HFFc6 (cell line): ENCODE data around the gene SLC35A3. TPM values are rescaled to one million over a fixed set of nuclear protein-coding genes. Genes with fewer than 3 reads are reported as not detected.
A peak's percentile ranks its signal among the peaks of the same experiment; 100 is the strongest.

Experiments
- DNase-seq: peaks from one replicate; pipeline ENCODE4 v3.0.0-alpha.2; 2018
- H3K27ac Mint-ChIP-seq: 2 replicates; pipeline ENCODE4 v1.8.0; 2020; ENCODE audit warnings: mild to moderate bottlenecking, mixed read lengths
- H3K27me3 Mint-ChIP-seq: 2 replicates; pipeline ENCODE4 v1.8.0; 2021; ENCODE audit warnings: mild to moderate bottlenecking, moderate library complexity, mixed read lengths; ENCODE audit not compliant: insufficient read depth
- H3K36me3 Mint-ChIP-seq: 2 replicates; pipeline ENCODE4 v1.8.0; 2021; ENCODE audit warnings: low read depth, mixed read lengths
- H3K4me1 Mint-ChIP-seq: 2 replicates; pipeline ENCODE4 v1.8.0; 2020; ENCODE audit warnings: low read depth, mixed read lengths
- H3K4me3 Mint-ChIP-seq: 2 replicates; pipeline ENCODE4 v1.8.0; 2020; ENCODE audit warnings: mild to moderate bottlenecking, moderate library complexity, mixed read lengths
- H3K9me3 Mint-ChIP-seq: 2 replicates; pipeline ENCODE4 v1.8.0; 2020; ENCODE audit warnings: mild to moderate bottlenecking, mixed read lengths
- total RNA-seq, 6 experiments: library from RNA; stranded (reverse); fragmentation: NEBNext Ultra II Directional; extraction: Animal tissue kit (Norgen Biotek cat#: 25700); gene quantifications; 2 replicates in 1 of 6; 3 replicates in 5 of 6; pipeline ENCODE4 v1.2.3, GENCODE V29; 2021
- TF ChIP-seq, protein P1 (sequence below): fragments of 200-600 bp; sonication (generic); IDR thresholded peaks from 2 replicates; pipeline ENCODE4 v1.5.0; 2021; ENCODE audit warnings: antibody characterized with exemption, mild to moderate bottlenecking

The SLC35A3 gene
- total RNA-seq, 6 experiments from 2014 or later: 16.4 to 30.8 (median 25.2) TPM

DNA sequence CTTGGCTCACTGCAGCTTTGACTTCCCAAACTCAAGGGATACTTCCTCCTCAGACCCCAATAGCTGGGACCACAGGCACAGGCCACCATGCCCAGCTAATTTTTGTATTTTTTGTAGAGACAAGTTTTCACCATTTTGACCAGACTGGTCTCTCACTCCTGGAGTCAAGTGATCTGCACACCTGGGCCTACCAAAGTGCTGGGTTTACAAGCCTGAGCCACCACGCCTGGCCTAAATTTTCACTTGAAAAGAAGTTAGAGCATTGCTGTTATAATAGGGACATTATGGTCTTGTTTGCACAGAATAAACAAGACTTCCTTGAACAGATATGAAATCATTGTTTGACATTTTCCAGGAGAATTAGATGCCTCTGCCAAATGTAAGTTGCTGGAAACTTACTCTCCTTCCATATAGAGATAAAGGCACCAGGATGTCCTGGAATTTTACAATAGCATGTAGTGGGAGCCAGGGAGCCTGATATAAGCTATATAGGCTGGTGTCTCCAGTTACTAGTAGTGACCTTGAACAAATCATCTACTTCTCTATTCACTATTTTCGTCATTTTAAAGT, 16.9 kb downstream of the SLC35A3 start:
- Mint-ChIP-seq H3K27ac (no peak overlapping the region), H3K4me3 (no peak overlapping the region), H3K9me3 (0 out of 2 replicates have a peak, but pooled peaks cover 12% of the 10 kb centered on the region), H3K27me3 (no peaks in the 10 kb centered on the region), H3K36me3 (peaks cover 35% of the 10 kb centered on the region), H3K4me1 (no peaks in the 10 kb centered on the region)
- TF ChIP-seq, protein P1, sequence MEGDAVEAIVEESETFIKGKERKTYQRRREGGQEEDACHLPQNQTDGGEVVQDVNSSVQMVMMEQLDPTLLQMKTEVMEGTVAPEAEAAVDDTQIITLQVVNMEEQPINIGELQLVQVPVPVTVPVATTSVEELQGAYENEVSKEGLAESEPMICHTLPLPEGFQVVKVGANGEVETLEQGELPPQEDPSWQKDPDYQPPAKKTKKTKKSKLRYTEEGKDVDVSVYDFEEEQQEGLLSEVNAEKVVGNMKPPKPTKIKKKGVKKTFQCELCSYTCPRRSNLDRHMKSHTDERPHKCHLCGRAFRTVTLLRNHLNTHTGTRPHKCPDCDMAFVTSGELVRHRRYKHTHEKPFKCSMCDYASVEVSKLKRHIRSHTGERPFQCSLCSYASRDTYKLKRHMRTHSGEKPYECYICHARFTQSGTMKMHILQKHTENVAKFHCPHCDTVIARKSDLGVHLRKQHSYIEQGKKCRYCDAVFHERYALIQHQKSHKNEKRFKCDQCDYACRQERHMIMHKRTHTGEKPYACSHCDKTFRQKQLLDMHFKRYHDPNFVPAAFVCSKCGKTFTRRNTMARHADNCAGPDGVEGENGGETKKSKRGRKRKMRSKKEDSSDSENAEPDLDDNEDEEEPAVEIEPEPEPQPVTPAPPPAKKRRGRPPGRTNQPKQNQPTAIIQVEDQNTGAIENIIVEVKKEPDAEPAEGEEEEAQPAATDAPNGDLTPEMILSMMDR: no peak
- DNase-seq: no peak

DNA sequence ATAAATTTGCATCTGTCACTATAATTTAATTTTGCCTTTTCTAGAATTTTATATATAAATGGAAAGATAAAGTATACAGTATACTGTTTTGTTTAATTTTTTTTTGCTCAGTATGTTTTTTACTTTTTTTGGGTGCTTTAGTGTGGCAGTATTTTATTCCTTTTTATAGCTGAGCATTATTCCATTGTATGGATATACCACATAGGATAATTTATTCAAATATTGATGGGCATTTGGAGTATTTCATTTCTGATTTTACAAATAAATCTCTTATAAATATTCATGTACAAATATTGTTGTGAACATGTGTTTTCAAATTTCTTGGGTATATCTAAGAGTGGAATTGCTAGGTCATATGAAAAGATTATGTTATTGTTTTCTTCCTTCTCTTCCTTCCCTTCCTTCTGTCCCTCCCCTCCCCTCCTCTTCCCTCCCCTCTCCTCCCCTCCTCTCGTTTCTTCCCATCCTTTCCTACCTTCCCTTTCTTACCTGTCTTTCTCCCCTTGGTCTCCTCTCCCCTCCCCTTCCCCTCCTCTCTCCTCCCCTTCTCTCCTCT, 18.5 kb downstream of the SLC35A3 start:
- Mint-ChIP-seq H3K36me3 (peaks cover 42% of the 10 kb centered on the region), H3K27ac (no peak overlapping the region), H3K4me1 (peaks cover 12% of the 10 kb centered on the region), H3K27me3 (no peaks in the 10 kb centered on the region), H3K9me3 (peaks cover 18% of the 10 kb centered on the region), H3K4me3 (no peak overlapping the region)
- DNase-seq: no peak
- TF ChIP-seq, protein P1: no peak

DNA sequence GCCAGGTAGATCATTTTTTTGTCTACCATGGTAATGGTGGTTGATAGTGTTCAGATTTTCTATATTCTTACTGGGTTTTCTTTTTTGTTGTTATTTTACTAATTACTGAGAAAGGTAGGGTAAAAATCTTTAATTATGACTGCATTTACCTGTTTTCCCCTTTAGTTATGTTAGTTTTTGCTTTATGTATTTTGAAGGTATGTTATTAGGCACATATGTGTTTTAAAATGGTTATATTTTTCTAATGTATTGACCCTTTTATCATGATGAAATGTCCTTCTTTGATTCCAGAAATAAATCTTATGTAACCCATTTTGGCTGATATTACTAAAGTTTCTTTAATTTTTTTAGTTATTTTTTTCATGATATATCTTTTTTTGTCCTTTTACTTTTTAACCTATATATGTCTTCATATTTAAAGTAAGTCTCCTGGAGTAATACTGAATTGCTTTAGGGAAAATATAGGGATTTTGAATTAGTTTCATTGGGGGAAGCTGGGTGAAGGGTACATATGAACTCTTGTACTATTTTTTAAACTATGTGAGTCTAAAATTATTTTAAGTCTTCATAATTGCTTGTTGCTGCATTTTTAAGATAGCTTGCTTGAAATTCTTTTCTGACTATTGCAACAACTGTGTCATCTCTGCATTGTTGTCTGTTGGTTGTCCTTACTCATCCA, 22.4 kb downstream of the SLC35A3 start:
- peak overlapping the region; percentile 65; the same call in 1 of the 2 replicates for H3K27ac Mint-ChIP-seq
- H3K27me3 Mint-ChIP-seq: no peaks in the 10 kb centered on the region
- H3K4me1 Mint-ChIP-seq: peaks cover 14% of the 10 kb centered on the region
- peaks cover 10% of the 10 kb centered on the region for H3K9me3 Mint-ChIP-seq
- TF ChIP-seq, protein P1: no peak
- H3K4me3 Mint-ChIP-seq: no peak overlapping the region
- DNase-seq: peak; percentile 13
- H3K36me3 Mint-ChIP-seq: peaks cover 31% of the 10 kb centered on the region

DNA sequence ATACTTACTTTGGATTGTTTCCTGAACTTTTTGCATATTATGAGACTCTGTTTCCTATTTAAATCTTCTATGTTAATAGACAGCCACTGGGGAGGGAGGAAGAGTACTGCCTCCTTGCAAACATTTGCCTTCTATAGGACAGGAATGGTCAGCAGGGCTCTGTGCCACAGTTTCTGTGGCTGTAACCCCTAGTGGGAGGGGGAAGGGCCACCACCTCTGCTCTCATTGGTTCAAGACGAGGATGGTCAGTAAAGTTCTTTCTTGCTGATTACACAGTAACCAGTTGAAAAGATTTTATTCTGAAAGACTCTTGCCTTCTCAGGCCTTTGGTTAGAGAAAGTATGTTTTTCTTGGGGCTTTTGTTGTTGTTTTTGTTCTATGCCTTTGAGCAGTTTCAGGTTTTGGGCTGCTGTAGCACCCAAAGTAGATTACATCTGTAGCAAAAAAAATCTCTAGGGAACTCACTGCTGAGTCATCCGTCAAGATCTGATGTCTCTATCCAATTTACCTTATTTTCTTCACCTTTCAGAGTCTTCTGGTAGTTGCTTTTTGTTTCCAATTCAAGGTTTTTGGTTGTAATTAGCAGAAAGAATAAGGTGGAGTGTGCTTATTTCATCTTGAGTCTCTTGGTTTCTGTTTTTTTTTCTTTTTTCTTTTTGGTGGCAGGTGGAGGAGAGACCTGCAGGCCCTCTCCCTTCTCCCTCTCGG, 23.1 kb downstream of the SLC35A3 start:
- H3K4me1 Mint-ChIP-seq: peaks cover 14% of the 10 kb centered on the region
- TF ChIP-seq, protein P1: no peak
- peaks cover 10% of the 10 kb centered on the region for H3K9me3 Mint-ChIP-seq
- no peaks in the 10 kb centered on the region for H3K27me3 Mint-ChIP-seq
- H3K4me3 Mint-ChIP-seq: no peak overlapping the region
- peaks cover 31% of the 10 kb centered on the region for H3K36me3 Mint-ChIP-seq
- DNase-seq: no peak
- peak overlapping the region; percentile 65 for H3K27ac Mint-ChIP-seq

DNA sequence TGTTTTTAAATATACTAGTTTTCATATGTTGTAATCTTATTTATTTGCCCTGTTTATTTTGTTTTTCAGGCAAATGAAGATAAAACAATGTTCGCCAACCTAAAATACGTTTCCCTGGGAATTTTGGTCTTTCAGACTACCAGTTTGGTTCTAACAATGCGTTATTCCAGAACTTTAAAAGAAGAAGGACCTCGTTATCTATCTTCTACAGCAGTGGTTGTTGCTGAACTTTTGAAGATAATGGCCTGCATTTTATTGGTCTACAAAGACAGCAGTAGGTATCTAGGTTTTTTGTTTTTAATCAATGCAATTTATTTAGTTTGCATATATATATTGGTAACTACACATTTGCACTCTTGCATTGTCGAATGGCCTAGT, 23.7 kb downstream of the SLC35A3 start:
- peaks cover 35% of the 10 kb centered on the region for H3K36me3 Mint-ChIP-seq
- no peaks in the 10 kb centered on the region for H3K27me3 Mint-ChIP-seq
- no peak overlapping the region for H3K4me3 Mint-ChIP-seq
- DNase-seq: no peak
- peak overlapping the region; percentile 65; the same call in 1 of the 2 replicates for H3K27ac Mint-ChIP-seq
- H3K4me1 Mint-ChIP-seq: peaks cover 14% of the 10 kb centered on the region
- H3K9me3 Mint-ChIP-seq: peaks cover 10% of the 10 kb centered on the region
- TF ChIP-seq, protein P1: no peak
